Tibial artery (tissue), 4 donors: Measurements from ENCODE around the gene EPN1.
"Not testable (repeated sequence)": the region's sequence is repeated elsewhere in the genome, so short reads cannot be mapped to it uniquely, and the experiment has no call there.

Source experiments
- DNase-seq, 2 donors: peaks; one replicate each; pipeline ENCODE4 v3.0.0-alpha.2; 2019
- H3K27ac ChIP-seq, 2 donors: fragments of 200-600 bp; sonication (generic) in 1 of 2; 1 replicate in 1 of 2; 2 replicates in 1 of 2; pipeline ENCODE4 v1.5.1; 2018 to 2019; ENCODE audit warnings: mild to moderate bottlenecking in 1 of 2
- H3K27me3 ChIP-seq, 2 donors: fragments of 200-600 bp; sonication (generic) in 1 of 2; one replicate each; pipeline versions ENCODE4 v1.5.1 to v1.6.0; 2016 to 2019
- H3K36me3 ChIP-seq, 3 donors: fragments of 200-600 bp; sonication (generic) in 2 of 3; one replicate each; pipeline ENCODE4 v1.5.1; 2016 to 2019; ENCODE audit warnings: mild to moderate bottlenecking in 2 of 3
- H3K4me1 ChIP-seq, 4 donors: fragments of 200-600 bp; sonication (generic) in 2 of 4; 1 replicate in 3 of 4; 2 replicates in 1 of 4; pipeline ENCODE4 v1.5.1; 2016 to 2019
- H3K4me3 ChIP-seq, 2 donors: fragments of 200-600 bp; sonication (generic) in 1 of 2; 1 replicate in 1 of 2; 2 replicates in 1 of 2; pipeline ENCODE4 v1.5.1; 2018 to 2019; ENCODE audit warnings: mild to moderate bottlenecking in 2 of 2
- H3K9me3 ChIP-seq, 3 donors: fragments of 200-600 bp; sonication (generic) in 1 of 3; one replicate each; pipeline ENCODE4 v1.5.1; 2016 to 2019
- intact Hi-C: fragments of 100-400 bp; cut with DNase I; formaldehyde crosslinking; loops from one replicate; pipeline ENCODE4 v1.15.0; 2023; ENCODE audit warnings: low total_unique reads
- TF ChIP-seq, protein P1 (sequence below), 2 experiments: fragments of 200-600 bp in 1 of 2; fragments of 450-650 bp in 1 of 2; IDR thresholded peaks; one replicate each; pipeline ENCODE4 v1.5.1; 2017 to 2019; ENCODE audit warnings: antibody characterized with exemption in 2 of 2, mild to moderate bottlenecking in 1 of 2, moderate library complexity in 1 of 2

Gene EPN1

DNA sequence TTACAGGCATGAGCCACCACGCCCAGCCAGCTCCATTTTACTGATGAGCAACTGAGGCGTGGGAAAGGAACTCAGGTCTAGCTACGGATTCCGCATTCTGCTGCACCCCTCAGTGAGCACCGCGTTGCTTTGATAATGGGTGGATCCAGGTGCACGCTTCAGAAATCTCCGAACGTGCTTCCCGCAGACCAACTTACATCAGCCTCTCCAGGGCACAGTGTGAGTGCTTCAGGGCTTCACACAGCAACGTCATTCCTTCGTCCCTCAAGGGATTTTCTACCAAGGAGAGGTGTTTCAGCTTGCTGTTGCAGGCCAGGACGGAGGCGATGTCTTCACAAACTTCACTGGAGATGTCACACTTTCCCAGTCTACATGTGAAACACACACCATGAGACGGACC lies 41.5 kb downstream of the EPN1 start:
- Histone ChIP-seq H3K4me1 (no peaks in the 10 kb centered on the region), H3K4me3 (no peak overlapping the region), H3K9me3 (no peaks in the 10 kb centered on the region), H3K27me3 (peaks cover 0 to 28% of the 10 kb centered on the region in 2 donors), H3K36me3 (no peaks in the 10 kb centered on the region), H3K27ac (no peak overlapping the region)
- TF ChIP-seq, protein P1, sequence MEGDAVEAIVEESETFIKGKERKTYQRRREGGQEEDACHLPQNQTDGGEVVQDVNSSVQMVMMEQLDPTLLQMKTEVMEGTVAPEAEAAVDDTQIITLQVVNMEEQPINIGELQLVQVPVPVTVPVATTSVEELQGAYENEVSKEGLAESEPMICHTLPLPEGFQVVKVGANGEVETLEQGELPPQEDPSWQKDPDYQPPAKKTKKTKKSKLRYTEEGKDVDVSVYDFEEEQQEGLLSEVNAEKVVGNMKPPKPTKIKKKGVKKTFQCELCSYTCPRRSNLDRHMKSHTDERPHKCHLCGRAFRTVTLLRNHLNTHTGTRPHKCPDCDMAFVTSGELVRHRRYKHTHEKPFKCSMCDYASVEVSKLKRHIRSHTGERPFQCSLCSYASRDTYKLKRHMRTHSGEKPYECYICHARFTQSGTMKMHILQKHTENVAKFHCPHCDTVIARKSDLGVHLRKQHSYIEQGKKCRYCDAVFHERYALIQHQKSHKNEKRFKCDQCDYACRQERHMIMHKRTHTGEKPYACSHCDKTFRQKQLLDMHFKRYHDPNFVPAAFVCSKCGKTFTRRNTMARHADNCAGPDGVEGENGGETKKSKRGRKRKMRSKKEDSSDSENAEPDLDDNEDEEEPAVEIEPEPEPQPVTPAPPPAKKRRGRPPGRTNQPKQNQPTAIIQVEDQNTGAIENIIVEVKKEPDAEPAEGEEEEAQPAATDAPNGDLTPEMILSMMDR (IDR thresholded peaks at IDR 0.05), result no peak
- intact Hi-C loops, result no loop called here
- no peak for DNase-seq

DNA sequence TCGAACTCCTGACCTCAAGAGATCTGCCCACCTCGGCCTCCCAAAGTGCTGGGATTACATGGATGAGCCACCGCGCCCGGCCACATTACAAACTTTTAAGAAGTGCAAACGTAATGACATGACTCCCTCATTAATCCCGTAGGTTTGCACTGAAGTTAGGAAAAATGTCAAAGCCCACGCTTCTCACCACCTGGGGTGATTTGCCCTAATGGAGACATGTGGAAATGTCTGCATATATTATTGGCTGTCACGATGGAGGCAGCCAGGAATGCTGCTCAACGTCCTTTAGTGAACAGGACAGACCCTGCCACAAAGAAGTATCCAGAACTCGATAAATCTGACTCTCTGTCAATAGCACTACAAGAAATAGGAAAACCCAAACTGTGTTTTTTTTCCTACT lies 42.2 kb downstream of the EPN1 start:
- H3K4me1 ChIP-seq, result no peaks in the 10 kb centered on the region
- H3K9me3 ChIP-seq, result no peaks in the 10 kb centered on the region
- DNase-seq, result no peak
- TF ChIP-seq, protein P1 (IDR thresholded peaks at IDR 0.05), result no peak
- no peak overlapping the region for H3K4me3 ChIP-seq
- H3K36me3 ChIP-seq, result no peaks in the 10 kb centered on the region
- peaks cover 0 to 28% of the 10 kb centered on the region in 2 donors for H3K27me3 ChIP-seq
- intact Hi-C loops, result no loop called here
- no peak overlapping the region for H3K27ac ChIP-seq

DNA sequence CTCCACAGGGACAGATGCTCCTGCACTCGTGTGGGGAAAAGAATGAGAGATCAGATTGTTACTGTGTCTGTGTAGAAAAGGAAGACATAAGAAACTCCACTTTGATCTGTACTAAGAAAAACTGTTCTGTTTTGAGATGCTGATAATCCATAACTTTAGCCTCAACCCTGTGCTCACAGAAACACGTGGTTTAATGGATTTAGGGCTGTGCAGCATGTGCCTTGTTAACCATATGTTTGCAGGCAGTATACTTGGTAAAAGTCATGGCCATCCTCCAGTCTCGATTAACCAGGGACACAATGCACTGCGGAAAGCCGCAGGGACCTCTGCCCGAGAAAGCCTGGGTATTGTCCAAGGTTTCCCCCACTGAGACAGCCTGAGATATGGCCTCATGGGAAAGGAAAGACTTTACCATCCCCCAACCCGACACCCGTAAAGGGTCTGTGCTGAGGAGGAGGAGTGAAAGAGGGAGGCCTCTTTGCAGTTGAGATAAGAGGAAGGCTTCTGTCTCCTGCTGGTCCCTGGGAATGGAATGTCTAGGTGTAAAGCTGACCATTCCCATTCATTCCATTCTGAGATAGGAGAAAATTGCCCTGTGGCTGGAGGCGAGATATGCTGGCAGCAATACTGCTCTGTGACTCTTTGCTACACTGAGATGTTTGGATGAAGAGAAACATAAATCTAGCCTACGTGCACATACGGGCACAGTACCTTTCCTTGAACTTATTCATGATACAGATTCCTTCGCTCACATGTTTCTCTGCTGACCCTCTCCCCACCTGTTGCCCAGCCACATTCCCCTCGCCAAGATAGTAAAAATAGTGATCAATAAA lies 43.1 kb downstream of the EPN1 start:
- H3K27me3 ChIP-seq, result peaks cover 0 to 28% of the 10 kb centered on the region in 2 donors
- H3K36me3 ChIP-seq, H3K27ac ChIP-seq, H3K4me1 ChIP-seq, H3K4me3 ChIP-seq, intact Hi-C loops, H3K9me3 ChIP-seq, DNase-seq: not testable (repeated sequence)

DNA sequence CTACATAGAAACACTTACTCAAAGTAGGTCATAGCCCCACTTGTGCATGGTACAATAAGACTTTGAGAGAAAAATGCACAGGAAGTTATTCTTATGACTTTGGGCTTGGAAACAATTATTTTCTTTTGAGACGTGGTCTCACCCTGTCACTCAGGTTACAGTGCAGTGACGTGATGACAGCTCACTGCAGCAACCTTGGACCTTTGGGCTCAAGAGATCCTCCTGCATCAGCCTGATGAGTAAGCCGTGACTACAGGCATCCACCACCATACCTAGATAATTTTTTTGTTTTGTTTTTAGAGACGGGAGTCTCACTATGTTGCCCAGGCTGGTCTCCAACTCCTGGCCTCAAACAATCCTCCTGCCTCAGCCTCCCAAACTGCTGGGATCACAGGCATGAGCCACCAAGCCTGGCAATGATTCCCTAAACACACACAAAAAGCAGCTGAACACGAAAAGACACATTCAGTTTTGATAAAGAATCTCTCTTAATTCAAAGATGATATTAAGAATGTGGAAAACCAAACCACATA lies 45.3 kb downstream of the EPN1 start:
- Histone ChIP-seq H3K27me3 (peaks cover 0 to 28% of the 10 kb centered on the region in 2 donors), H3K4me1 (no peaks in the 10 kb centered on the region), H3K9me3 (no peaks in the 10 kb centered on the region), H3K4me3 (no peak overlapping the region), H3K36me3 (no peaks in the 10 kb centered on the region), H3K27ac (no peak overlapping the region)
- DNase-seq, result no peak
- TF ChIP-seq, protein P1 (IDR thresholded peaks at IDR 0.05), result no peak
- intact Hi-C loops, result no loop called here

DNA sequence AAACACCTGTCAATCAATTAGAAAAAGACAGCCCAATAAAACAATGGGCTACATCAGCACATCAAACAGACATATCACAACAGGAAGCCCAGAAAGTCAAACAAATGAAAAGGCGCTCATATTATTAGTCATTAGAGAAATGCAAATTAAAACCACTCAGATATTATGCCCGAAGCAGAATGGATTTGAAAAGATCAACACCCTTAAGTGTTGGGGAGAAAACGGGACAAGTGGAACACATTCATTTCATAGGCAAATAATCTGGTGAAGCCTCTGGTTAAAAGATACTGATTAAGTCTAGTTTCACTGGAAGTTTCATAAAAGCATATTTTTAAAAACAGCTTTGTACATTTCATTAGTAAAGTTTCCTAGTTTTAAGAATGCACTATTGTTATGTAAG lies 45.8 kb downstream of the EPN1 start:
- TF ChIP-seq, protein P1 (IDR thresholded peaks at IDR 0.05), result no peak
- Histone ChIP-seq H3K27me3 (peaks cover 0 to 28% of the 10 kb centered on the region in 2 donors), H3K4me3 (no peak overlapping the region), H3K27ac (no peak overlapping the region), H3K4me1 (no peaks in the 10 kb centered on the region), H3K9me3 (no peaks in the 10 kb centered on the region), H3K36me3 (no peaks in the 10 kb centered on the region)
- intact Hi-C loops, result no loop called here
- DNase-seq, result no peak

DNA sequence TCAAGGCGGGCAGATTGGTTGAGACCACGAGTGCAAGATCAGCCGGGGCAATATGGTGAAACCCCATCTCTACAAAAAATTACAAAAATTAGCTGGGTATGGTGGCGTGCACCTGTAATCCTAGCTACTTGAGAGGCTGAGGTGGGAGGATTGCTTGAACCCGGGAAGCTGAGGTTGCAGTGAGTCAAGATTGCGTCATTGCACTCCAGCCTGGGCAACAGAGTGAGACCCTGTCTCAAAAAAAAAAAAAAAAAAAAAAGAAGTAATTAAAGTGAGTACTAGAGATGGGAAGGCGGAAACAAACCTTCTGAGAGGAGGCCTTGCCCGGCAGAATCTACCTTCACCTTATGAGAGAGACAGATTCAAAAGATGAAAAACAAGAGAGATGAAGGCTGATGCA lies 48.5 kb downstream of the EPN1 start:
- Histone ChIP-seq H3K36me3 (no peaks in the 10 kb centered on the region), H3K4me3 (no peak overlapping the region), H3K27ac (no peak overlapping the region), H3K4me1 (no peaks in the 10 kb centered on the region), H3K9me3 (no peaks in the 10 kb centered on the region), H3K27me3 (peaks cover 0 to 18% of the 10 kb centered on the region in 2 donors)
- no peak for DNase-seq
- intact Hi-C loops, result no loop called here
- TF ChIP-seq, protein P1 (IDR thresholded peaks at IDR 0.05), result no peak

DNA sequence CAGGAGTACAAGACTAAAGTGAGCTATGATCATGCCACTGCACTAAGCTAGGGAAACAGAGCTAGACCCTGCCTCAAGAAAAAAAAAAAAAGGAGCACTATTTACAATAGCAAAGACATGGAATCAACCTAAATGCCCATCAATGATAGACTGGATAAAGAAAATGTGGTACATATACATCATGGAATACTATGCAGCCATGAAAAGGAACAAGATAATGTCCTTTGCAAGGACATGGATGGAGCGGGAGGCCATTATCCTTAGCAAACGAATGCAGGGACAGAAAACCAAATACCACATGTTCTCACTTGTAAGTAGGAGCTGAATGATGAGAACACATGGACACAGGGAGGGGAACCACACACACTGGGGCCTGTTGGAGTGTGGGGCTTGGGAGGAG lies 55.4 kb downstream of the EPN1 start:
- H3K4me3 ChIP-seq, H3K27me3 ChIP-seq, H3K27ac ChIP-seq, H3K4me1 ChIP-seq, intact Hi-C loops, H3K36me3 ChIP-seq, H3K9me3 ChIP-seq, DNase-seq: not testable (repeated sequence)
